Forelimb muscle (tissue), 1 donor: ENCODE data around the gene NPB. TPM values are rescaled to one million over a fixed set of nuclear protein-coding genes. Genes with fewer than 3 reads are reported as not detected.
A peak's percentile ranks its signal among the peaks of the same experiment; 100 is the strongest.

Experiments
- DNase-seq: peaks from one replicate; pipeline ENCODE4 v3.0.0-alpha.2; 2013; ENCODE audit warnings: low read depth
- polyA plus RNA-seq: library from polyadenylated mRNA; unstranded; fragments of 120-200 nt; gene quantifications from one replicate; pipeline ENCODE4 v1.2.1, GENCODE V29; 2013; ENCODE audit not compliant: insufficient read length

Gene NPB
- polyA plus RNA-seq, 1 donor = 0.42 TPM

GRCh38 chr17:81925860-81926450 is 23.9 kb downstream of the NPB start:
- DNase-seq = no peak

- no peak for DNase-seq
Observed at GRCh38 chr17:81926451-81927151, 24.6 kb downstream of the NPB start.

- no peak for DNase-seq
Observed at GRCh38 chr17:81927152-81927652, 25.2 kb downstream of the NPB start.

- peak; percentile 83 for DNase-seq
Observed at GRCh38 chr17:81927653-81928543, 25.9 kb downstream of the NPB start, which contains the start of gene MAFG. TSS of gene MAFG (minus strand) at chr17:81927735. CDS start at chr17:81923185, 4,550 bp downstream.

GRCh38 chr17:81928544-81929252 is 26.7 kb downstream of the NPB start:
- DNase-seq = no peak

GRCh38 chr17:81929253-81930141 is 27.5 kb downstream of the NPB start:
- DNase-seq = no peak

- no peak for DNase-seq
Observed at GRCh38 chr17:81930142-81931125, 28.4 kb downstream of the NPB start.

- no peak for DNase-seq
Observed at GRCh38 chr17:81931189-81931556, 29.1 kb downstream of the NPB start.

- DNase-seq = no peak
Observed at GRCh38 chr17:81931557-81932332, 29.7 kb downstream of the NPB start.

GRCh38 chr17:81932333-81932983 is 30.4 kb downstream of the NPB start:
- DNase-seq = no peak

- DNase-seq = no peak
Observed at GRCh38 chr17:81933178-81933699, 31.2 kb downstream of the NPB start.

GRCh38 chr17:81934098-81934757 is 32.2 kb downstream of the NPB start:
- no peak for DNase-seq

GRCh38 chr17:81934850-81935708 is 33.0 kb downstream of the NPB start:
- no peak for DNase-seq

- no peak for DNase-seq
Observed at GRCh38 chr17:81935709-81936084, 33.7 kb downstream of the NPB start.

- no peak for DNase-seq
Observed at GRCh38 chr17:81939218-81939617, 37.2 kb downstream of the NPB start.

GRCh38 chr17:81939881-81940385 is 37.9 kb downstream of the NPB start:
- DNase-seq = no peak
